Measurements from ENCODE around the gene RHOBTB3. TPM values are rescaled to one million over a fixed set of nuclear protein-coding genes. Genes with fewer than 3 reads are reported as not detected.

The RHOBTB3 gene
- total and polyA plus RNA-seq, 2 donors from 2014 or later = 22.5 to 54.5 TPM

GRCh38 chr5:95720094-95720786, 10.9 kb upstream of the RHOBTB3 start:
- DNase-seq (no peak), FAIRE-seq (no peak)
- Histone ChIP-seq H3K36me3 (ENCODE audit: control insufficient read depth in 2 of 3, insufficient read depth in 3 of 3, low read length in 3 of 3) (no peaks in the 10 kb centered on the region), H3K4me1 (ENCODE audit: control insufficient read depth in 2 of 3, insufficient read depth in 2 of 3, low read depth in 1 of 3, low read length in 3 of 3) (no peaks in the 10 kb centered on the region), H3K4me3 (ENCODE audit: low read length in 3 of 3) (no peak overlapping the region), H3K27me3 (ENCODE audit: control insufficient read depth, insufficient read depth, low read length) (no peaks in the 10 kb centered on the region), H3K9ac (ENCODE audit: low read length in 3 of 3) (no peak overlapping the region), H3K9me3 (ENCODE audit: control insufficient read depth in 2 of 3, insufficient read depth in 1 of 3, low read length in 3 of 3) (no peaks in the 10 kb centered on the region), H3K27ac (ENCODE audit: low read depth in 2 of 2, low read length in 2 of 2) (no peak overlapping the region)
- no peak for TF ChIP-seq CTCF (IDR thresholded peaks at IDR 0.05; ENCODE audit: borderline replicate concordance, extremely low read depth, insufficient read depth)
- intact Hi-C loops (cut with DNase I) = no loop called here

GRCh38 chr5:95721582-95722295, 9.4 kb upstream of the RHOBTB3 start:
- H3K4me1 ChIP-seq (ENCODE audit: control insufficient read depth in 2 of 3, insufficient read depth in 2 of 3, low read depth in 1 of 3, low read length in 3 of 3) = peaks cover 0 to 3% (median 0%) of the 10 kb centered on the region in 3 donors
- no peak overlapping the region for H3K4me3 ChIP-seq (ENCODE audit: low read length in 3 of 3)
- DNase-seq (no peak), FAIRE-seq (no peak)
- H3K27ac ChIP-seq (ENCODE audit: low read depth in 2 of 2, low read length in 2 of 2) = no peak overlapping the region
- no peak overlapping the region for H3K9ac ChIP-seq (ENCODE audit: low read length in 3 of 3)
- no peaks in the 10 kb centered on the region for H3K36me3 ChIP-seq (ENCODE audit: control insufficient read depth in 2 of 3, insufficient read depth in 3 of 3, low read length in 3 of 3)
- H3K27me3 ChIP-seq (ENCODE audit: control insufficient read depth, insufficient read depth, low read length) = no peaks in the 10 kb centered on the region
- TF ChIP-seq CTCF (IDR thresholded peaks at IDR 0.05; ENCODE audit: borderline replicate concordance, extremely low read depth, insufficient read depth) = no peak
- intact Hi-C loops (cut with DNase I) = no loop called here
- no peaks in the 10 kb centered on the region for H3K9me3 ChIP-seq (ENCODE audit: control insufficient read depth in 2 of 3, insufficient read depth in 1 of 3, low read length in 3 of 3)

GRCh38 chr5:95723632-95724369, 7.3 kb upstream of the RHOBTB3 start:
- intact Hi-C loops (cut with DNase I) = no loop called here
- Histone ChIP-seq H3K36me3 (ENCODE audit: control insufficient read depth in 2 of 3, insufficient read depth in 3 of 3, low read length in 3 of 3) (no peaks in the 10 kb centered on the region), H3K27ac (ENCODE audit: low read depth in 2 of 2, low read length in 2 of 2) (no peak overlapping the region), H3K4me1 (ENCODE audit: control insufficient read depth in 2 of 3, insufficient read depth in 2 of 3, low read depth in 1 of 3, low read length in 3 of 3) (peaks cover 4 to 7% (median 5%) of the 10 kb centered on the region in 3 donors), H3K9me3 (ENCODE audit: control insufficient read depth in 2 of 3, insufficient read depth in 1 of 3, low read length in 3 of 3) (no peaks in the 10 kb centered on the region), H3K9ac (ENCODE audit: low read length in 3 of 3) (no peak overlapping the region), H3K27me3 (ENCODE audit: control insufficient read depth, insufficient read depth, low read length) (no peaks in the 10 kb centered on the region), H3K4me3 (ENCODE audit: low read length in 3 of 3) (no peak overlapping the region)
- no peak for FAIRE-seq
- DNase-seq = no peak
- TF ChIP-seq CTCF (IDR thresholded peaks at IDR 0.05; ENCODE audit: borderline replicate concordance, extremely low read depth, insufficient read depth) = no peak
